HEK293 (cell line): ENCODE results near the gene COX5A.

Source experiments
- SALL2 ChIP-seq: fragments of 450-650 bp; formaldehyde crosslinking; IDR thresholded peaks from 2 replicates; pipeline ENCODE4 v1.5.0; 2017; ENCODE audit warnings: missing biosample characterization, mild to moderate bottlenecking, missing genetic modification characterization, borderline replicate concordance
- SCRT1 ChIP-seq: fragments of 450-650 bp; formaldehyde crosslinking; IDR thresholded peaks from 2 replicates; pipeline ENCODE4 v1.5.1; 2016; ENCODE audit warnings: missing biosample characterization, missing genetic modification characterization, borderline replicate concordance
- SP2 ChIP-seq: fragments of 450-650 bp; formaldehyde crosslinking; IDR thresholded peaks from 2 replicates; pipeline ENCODE4 v1.5.1; 2016; ENCODE audit warnings: missing biosample characterization, missing genetic modification characterization
- SP7 ChIP-seq: fragments of 450-650 bp; formaldehyde crosslinking; IDR thresholded peaks from 2 replicates; pipeline ENCODE4 v1.5.1; 2016; ENCODE audit warnings: missing biosample characterization, missing genetic modification characterization
- TCF7L2 ChIP-seq: IDR thresholded peaks from 2 replicates; pipeline ENCODE4 v1.6.1; 2011; ENCODE audit warnings: low read depth, mild to moderate bottlenecking, inconsistent platforms, low read length, moderate library complexity, borderline replicate concordance
- ZBTB11 ChIP-seq: fragments of 450-650 bp; formaldehyde crosslinking; conservative IDR thresholded peaks from 2 replicates; pipeline ENCODE4 v1.5.1; 2016; ENCODE audit warnings: low read depth, missing biosample characterization, missing genetic modification characterization
- ZBTB21 ChIP-seq: fragments of 450-650 bp; formaldehyde crosslinking; IDR thresholded peaks from 2 replicates; pipeline ENCODE4 v1.5.1; 2017; ENCODE audit warnings: missing biosample characterization, missing genetic modification characterization
- ZBTB49 ChIP-seq: fragments of 450-650 bp; formaldehyde crosslinking; IDR thresholded peaks from 2 replicates; pipeline ENCODE4 v1.5.1; 2016; ENCODE audit warnings: missing biosample characterization, missing genetic modification characterization, low read depth
- ZBTB7A ChIP-seq: fragments of 450-650 bp; formaldehyde crosslinking; IDR thresholded peaks from 2 replicates; pipeline ENCODE4 v1.5.1; 2016; ENCODE audit warnings: low read depth, missing biosample characterization, missing genetic modification characterization
- ZFP37 ChIP-seq: fragments of 450-650 bp; formaldehyde crosslinking; IDR thresholded peaks from 2 replicates; pipeline ENCODE4 v1.5.1; 2016; ENCODE audit warnings: missing biosample characterization, missing genetic modification characterization
- ZFP69B ChIP-seq: fragments of 450-650 bp; formaldehyde crosslinking; IDR thresholded peaks from 2 replicates; pipeline ENCODE4 v1.5.1; 2016; ENCODE audit warnings: missing biosample characterization, missing genetic modification characterization
- ZNF112 ChIP-seq: fragments of 450-650 bp; formaldehyde crosslinking; IDR thresholded peaks from 2 replicates; pipeline ENCODE4 v1.5.0; 2017; ENCODE audit warnings: missing biosample characterization, missing genetic modification characterization
- ZNF133 ChIP-seq: fragments of 450-650 bp; formaldehyde crosslinking; IDR thresholded peaks from 2 replicates; pipeline ENCODE4 v1.5.1; 2016; ENCODE audit warnings: missing biosample characterization, missing genetic modification characterization
- ZNF146 ChIP-seq: fragments of 450-650 bp; formaldehyde crosslinking; IDR thresholded peaks from 2 replicates; pipeline ENCODE4 v1.5.1; 2016; ENCODE audit warnings: missing biosample characterization, missing genetic modification characterization
- ZNF16 ChIP-seq: fragments of 450-650 bp; formaldehyde crosslinking; IDR thresholded peaks from 2 replicates; pipeline ENCODE4 v1.5.1; 2016; ENCODE audit warnings: low read depth, missing biosample characterization, missing genetic modification characterization
- ZNF174 ChIP-seq: fragments of 450-650 bp; formaldehyde crosslinking; IDR thresholded peaks from 2 replicates; pipeline ENCODE4 v1.5.0; 2017; ENCODE audit warnings: missing biosample characterization, mild to moderate bottlenecking, missing genetic modification characterization
- ZNF239 ChIP-seq: fragments of 450-650 bp; formaldehyde crosslinking; IDR thresholded peaks from 2 replicates; pipeline ENCODE4 v1.5.1; 2016; ENCODE audit warnings: missing biosample characterization, missing genetic modification characterization
- ZNF324 ChIP-seq: fragments of 450-650 bp; formaldehyde crosslinking; IDR thresholded peaks from 2 replicates; pipeline ENCODE4 v1.5.1; 2016; ENCODE audit warnings: missing biosample characterization, missing genetic modification characterization
- ZNF341 ChIP-seq: fragments of 450-650 bp; formaldehyde crosslinking; IDR thresholded peaks from 2 replicates; pipeline ENCODE4; 2016; ENCODE audit warnings: low read depth, missing biosample characterization, missing genetic modification characterization
- ZNF394 ChIP-seq: fragments of 450-650 bp; formaldehyde crosslinking; IDR thresholded peaks from 2 replicates; pipeline ENCODE4 v1.5.1; 2016; ENCODE audit warnings: missing biosample characterization, missing genetic modification characterization, mild to moderate bottlenecking, moderate library complexity, borderline replicate concordance
- ZNF423 ChIP-seq: fragments of 450-650 bp; formaldehyde crosslinking; IDR thresholded peaks from 2 replicates; pipeline ENCODE4 v1.5.1; 2016; ENCODE audit warnings: missing biosample characterization, missing genetic modification characterization
- ZNF544 ChIP-seq: fragments of 450-650 bp; formaldehyde crosslinking; IDR thresholded peaks from 2 replicates; pipeline ENCODE4 v1.5.0; 2017; ENCODE audit warnings: missing biosample characterization, missing genetic modification characterization
- ZNF555 ChIP-seq: fragments of 450-650 bp; formaldehyde crosslinking; conservative IDR thresholded peaks from 2 replicates; pipeline ENCODE4 v1.5.1; 2017; ENCODE audit warnings: missing biosample characterization, mild to moderate bottlenecking, missing genetic modification characterization, inconsistent platforms
- ZNF558 ChIP-seq: fragments of 450-650 bp; formaldehyde crosslinking; IDR thresholded peaks from 2 replicates; pipeline ENCODE4 v1.5.1; 2016; ENCODE audit warnings: missing biosample characterization, missing genetic modification characterization
- ZNF580 ChIP-seq: fragments of 450-650 bp; formaldehyde crosslinking; IDR thresholded peaks from 2 replicates; pipeline ENCODE4 v1.5.1; 2016; ENCODE audit warnings: missing biosample characterization, missing genetic modification characterization
- ZNF585B ChIP-seq: fragments of 450-650 bp; formaldehyde crosslinking; IDR thresholded peaks from 2 replicates; pipeline ENCODE4 v1.5.1; 2016; ENCODE audit warnings: missing biosample characterization, missing genetic modification characterization
- ZNF600 ChIP-seq: fragments of 450-650 bp; formaldehyde crosslinking; IDR thresholded peaks from 2 replicates; pipeline ENCODE4 v1.5.1; 2016; ENCODE audit warnings: missing biosample characterization, missing genetic modification characterization
- ZNF610 ChIP-seq: fragments of 450-650 bp; formaldehyde crosslinking; IDR thresholded peaks from 2 replicates; pipeline ENCODE4 v1.5.1; 2016; ENCODE audit warnings: missing biosample characterization, missing genetic modification characterization, borderline replicate concordance
- ZNF621 ChIP-seq: fragments of 450-650 bp; formaldehyde crosslinking; IDR thresholded peaks from 2 replicates; pipeline ENCODE4 v1.5.1; 2017; ENCODE audit warnings: missing biosample characterization, missing genetic modification characterization
- ZNF629 ChIP-seq: fragments of 450-650 bp; formaldehyde crosslinking; IDR thresholded peaks from 2 replicates; pipeline ENCODE4 v1.5.1; 2017; ENCODE audit warnings: missing biosample characterization, missing genetic modification characterization
- ZNF639 ChIP-seq: fragments of 450-650 bp; formaldehyde crosslinking; IDR thresholded peaks from 2 replicates; pipeline ENCODE4 v1.5.1; 2016; ENCODE audit warnings: missing biosample characterization, missing genetic modification characterization
- ZNF701 ChIP-seq: fragments of 450-650 bp; formaldehyde crosslinking; IDR thresholded peaks from 2 replicates; pipeline ENCODE4 v1.5.1; 2016; ENCODE audit warnings: missing biosample characterization, missing genetic modification characterization
- ZNF76 ChIP-seq: fragments of 450-650 bp; formaldehyde crosslinking; IDR thresholded peaks from 2 replicates; pipeline ENCODE4; 2016; ENCODE audit warnings: low read depth, missing biosample characterization, missing genetic modification characterization, borderline replicate concordance
- ZNF830 ChIP-seq: fragments of 450-650 bp; IDR thresholded peaks from 2 replicates; pipeline ENCODE4 v1.5.0; 2018; ENCODE audit warnings: missing biosample characterization, missing genetic modification characterization, low read depth, mild to moderate bottlenecking, moderate library complexity

Gene COX5A

GRCh38 chr15:74937590-74938371 is at the start of gene COX5A (continued):
- TF ChIP-seq ZNF146 = no peak
- TF ChIP-seq ZNF610 (tag by site-specific recombination) = no peak; the same call in 1 of the 2 replicates
- TF ChIP-seq ZNF621 (tag by site-specific recombination) = no peak
- no peak for TF ChIP-seq SALL2 (tag by site-specific recombination)
- peak; percentile 61 for TF ChIP-seq SP2
- peak; percentile 89 for TF ChIP-seq ZFP37 (tag by site-specific recombination)
- TF ChIP-seq ZNF394 (tag by site-specific recombination) = peak; percentile 87
- TF ChIP-seq ZFP69B (tag by site-specific recombination) = no peak
- no peak for TF ChIP-seq SCRT1
- peak; percentile 16; the same call in 1 of the 2 replicates for TF ChIP-seq ZNF341 (tag by site-specific recombination)
- no peak for TF ChIP-seq ZNF701 (tag by site-specific recombination)
- TF ChIP-seq ZNF174 = no peak
- TF ChIP-seq ZNF324 = peak; percentile 84; the same call in 1 of the 2 replicates
- no peak for TF ChIP-seq TCF7L2
- TF ChIP-seq ZNF239 = 0 out of 2 replicates have a peak, but pooled peaks have one; percentile 31
- peak; percentile 10; the same call in 1 of the 2 replicates for TF ChIP-seq ZNF423 (tag by site-specific recombination)
- no peak for TF ChIP-seq ZNF555 (tag by site-specific recombination)
- peak; percentile 57 for TF ChIP-seq ZNF580 (tag by site-specific recombination)
- TF ChIP-seq ZNF830 (tag by site-specific recombination) = no peak
- TF ChIP-seq ZNF112 (tag by site-specific recombination) = no peak
- TF ChIP-seq ZNF639 (tag by site-specific recombination) = no peak; the same call in 1 of the 2 replicates
- TF ChIP-seq ZNF585B (tag by site-specific recombination) = peak; percentile 22; the same call in 1 of the 2 replicates
- peak; percentile 90 for TF ChIP-seq ZNF600
- TF ChIP-seq ZBTB49 = no peak
- peak; percentile 42; the same call in 1 of the 2 replicates for TF ChIP-seq ZNF16 (tag by site-specific recombination)
- TF ChIP-seq SP7 (tag by site-specific recombination) = peak; percentile 27
- TF ChIP-seq ZNF629 (tag by site-specific recombination) = peak; percentile 9; the same call in 1 of the 2 replicates
- no peak; the same call in 1 of the 2 replicates for TF ChIP-seq ZBTB21 (tag by site-specific recombination)
- peak; percentile 73 for TF ChIP-seq ZBTB11 (tag by site-specific recombination)
- TF ChIP-seq ZNF133 (tag by site-specific recombination) = no peak
- TF ChIP-seq ZBTB7A (tag by site-specific recombination) = no peak; the same call in none of the 2 replicates
- no peak for TF ChIP-seq ZNF558 (tag by site-specific recombination)
- no peak for TF ChIP-seq ZNF544 (tag by site-specific recombination)
- peak; percentile 31; the same call in 1 of the 2 replicates for TF ChIP-seq ZNF76 (tag by site-specific recombination)
